Measurements from ENCODE around the gene SERGEF. TPM values are rescaled to one million over a fixed set of nuclear protein-coding genes. Genes with fewer than 3 reads are reported as not detected.

The SERGEF gene
- total RNA-seq, 2 donors from 2014 or later, result 34.6 to 39.8 TPM

DNA sequence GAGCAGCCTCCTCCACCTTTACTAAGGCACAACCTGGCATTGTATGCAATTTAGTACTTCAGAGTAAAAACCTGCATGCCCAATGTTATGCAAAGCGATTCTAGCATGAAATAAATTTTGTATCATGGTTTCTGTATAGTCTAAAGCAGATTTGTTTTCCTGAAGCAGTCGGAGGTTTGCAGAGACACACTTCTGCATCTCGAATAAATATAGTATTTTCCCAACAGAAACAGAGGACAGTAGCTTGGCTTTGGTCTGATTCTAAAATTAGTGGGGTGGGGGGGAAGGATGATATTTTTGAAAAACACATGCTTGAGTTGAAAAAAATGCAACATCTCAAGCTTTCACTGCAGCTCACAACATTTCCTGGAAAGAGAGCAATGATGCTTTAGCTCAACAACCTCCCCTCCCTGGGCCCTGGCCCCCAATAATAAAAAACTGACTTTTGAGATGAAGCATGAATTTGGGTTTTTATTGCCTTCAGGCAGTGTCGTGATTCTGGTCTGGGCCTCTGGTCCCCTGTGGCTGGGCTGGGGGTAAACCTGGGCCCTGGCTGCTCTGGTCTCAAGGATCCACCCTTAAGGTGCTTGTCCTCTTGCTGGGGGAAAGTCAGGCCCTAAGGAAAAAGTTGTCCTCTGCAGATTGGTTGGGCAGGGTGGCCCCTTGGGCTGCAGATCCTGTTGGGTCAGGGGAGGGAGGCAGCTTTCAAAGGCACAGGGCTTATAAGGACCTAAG lies 230.1 kb downstream of the SERGEF start:
- no peaks in the 10 kb centered on the region for H3K27me3 Mint-ChIP-seq
- ATAC-seq, result no peak

DNA sequence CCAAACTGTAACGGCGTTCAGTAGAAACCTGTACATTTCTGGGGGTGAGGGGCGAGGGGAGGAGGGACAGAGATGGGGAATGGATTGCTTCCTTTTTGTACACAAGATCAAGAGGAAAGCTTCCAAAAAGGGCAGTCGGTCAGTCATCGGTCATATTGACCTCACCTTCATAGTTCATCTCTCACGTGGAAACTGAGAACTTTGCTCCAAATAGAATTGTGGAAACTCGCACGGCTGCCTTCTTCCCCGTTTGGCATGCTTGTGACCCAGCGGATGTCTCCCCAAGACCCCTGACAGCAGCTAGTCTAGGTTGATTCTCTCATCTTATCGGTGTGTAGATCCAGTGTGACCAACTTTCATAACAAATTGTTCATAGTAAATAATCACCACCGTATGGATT lies 230.7 kb downstream of the SERGEF start:
- DNase-seq (no peak), ATAC-seq (no peak)
- no peaks in the 10 kb centered on the region for H3K9me3 ChIP-seq (ENCODE audit: control insufficient read depth, low read length, poor library complexity, severe bottlenecking)
- H3K4me1 Mint-ChIP-seq, result no peaks in the 10 kb centered on the region
- no peaks in the 10 kb centered on the region for H3K36me3 Mint-ChIP-seq (ENCODE audit: low read depth)
- no peaks in the 10 kb centered on the region for H3K27me3 Mint-ChIP-seq
- H3K4me3 Mint-ChIP-seq, result no peak overlapping the region
- no peak overlapping the region for H3K27ac Mint-ChIP-seq

More for the DNA sequence above, 230.1 kb downstream of the SERGEF start:
- no peaks in the 10 kb centered on the region for H3K36me3 Mint-ChIP-seq (ENCODE audit: low read depth)
- no peak overlapping the region for H3K4me3 Mint-ChIP-seq
- DNase-seq, result no peak
- H3K9me3 ChIP-seq (ENCODE audit: control insufficient read depth, low read length, poor library complexity, severe bottlenecking), result no peaks in the 10 kb centered on the region
- H3K4me1 Mint-ChIP-seq, result no peaks in the 10 kb centered on the region
- H3K27ac Mint-ChIP-seq, result no peak overlapping the region

DNA sequence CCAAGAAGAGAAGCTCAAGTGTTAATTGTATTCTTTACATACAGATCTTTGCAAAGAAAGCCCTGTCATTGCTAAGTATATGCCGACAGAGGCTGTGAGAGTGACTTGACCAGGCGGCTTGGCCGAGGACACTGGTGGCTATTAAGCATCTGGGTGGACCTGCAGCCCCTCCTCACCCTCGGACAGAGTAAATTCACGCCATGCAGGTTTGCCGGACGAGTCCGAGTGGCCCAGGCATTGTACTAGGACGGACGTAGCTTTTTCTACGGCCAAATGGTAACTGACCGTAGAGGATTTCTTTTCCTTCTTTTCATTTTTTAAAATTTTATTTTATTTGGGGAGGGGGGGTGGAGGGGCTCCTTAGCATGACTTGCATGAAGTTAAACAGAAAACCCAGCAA lies 231.2 kb downstream of the SERGEF start:
- DNase-seq, result no peak
- H3K9me3 ChIP-seq (ENCODE audit: control insufficient read depth, low read length, poor library complexity, severe bottlenecking), result no peaks in the 10 kb centered on the region
- no peak for ATAC-seq
- Mint-ChIP-seq H3K27ac (no peak overlapping the region), H3K27me3 (no peaks in the 10 kb centered on the region), H3K4me3 (no peak overlapping the region), H3K36me3 (ENCODE audit: low read depth) (no peaks in the 10 kb centered on the region), H3K4me1 (no peaks in the 10 kb centered on the region)

DNA sequence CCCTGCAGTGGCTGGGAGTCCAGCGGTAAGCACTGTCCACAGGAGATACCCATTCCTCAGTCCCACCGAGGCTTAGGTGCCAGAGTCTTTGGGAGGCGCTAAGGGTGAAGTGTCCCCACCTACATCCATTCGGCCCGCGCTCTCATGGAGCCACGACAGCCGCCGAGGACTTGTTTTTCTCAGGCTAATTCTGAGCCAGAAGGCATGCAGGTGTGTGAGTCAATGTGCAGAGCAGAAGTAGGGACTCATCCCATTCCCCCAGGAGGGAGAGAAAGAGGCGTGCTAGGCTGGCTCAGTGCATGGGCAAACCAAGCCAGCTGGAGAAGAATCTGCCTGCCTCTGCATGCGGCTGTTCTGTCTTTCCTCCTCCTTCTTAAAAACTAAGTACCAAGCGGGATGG lies 231.6 kb downstream of the SERGEF start:
- no peaks in the 10 kb centered on the region for H3K4me1 Mint-ChIP-seq
- H3K4me3 Mint-ChIP-seq, result no peak overlapping the region
- H3K27me3 Mint-ChIP-seq, result no peaks in the 10 kb centered on the region
- no peak overlapping the region for H3K27ac Mint-ChIP-seq
- DNase-seq (no peak), ATAC-seq (no peak)
- no peaks in the 10 kb centered on the region for H3K9me3 ChIP-seq (ENCODE audit: control insufficient read depth, low read length, poor library complexity, severe bottlenecking)
- H3K36me3 Mint-ChIP-seq (ENCODE audit: low read depth), result no peaks in the 10 kb centered on the region

DNA sequence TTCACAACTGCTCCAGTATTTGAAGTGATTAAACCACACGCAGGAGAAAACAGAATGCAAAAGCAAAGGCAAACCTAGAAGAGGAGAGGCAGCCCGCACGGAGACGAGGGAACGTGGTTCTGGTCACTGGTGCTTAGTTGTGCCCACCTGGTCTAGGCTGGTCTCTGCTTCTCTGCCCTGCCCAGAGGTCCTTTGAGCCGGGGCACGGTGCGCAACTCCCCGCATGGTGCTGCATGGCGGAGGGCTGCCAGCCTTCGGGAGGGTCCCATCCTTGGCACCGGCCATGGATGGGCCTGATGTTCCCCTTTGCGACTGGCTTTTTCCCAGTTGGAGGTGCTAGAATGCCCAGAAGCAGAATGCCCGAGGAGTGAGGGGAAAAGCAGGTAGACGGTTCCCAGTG lies 232.2 kb downstream of the SERGEF start:
- no peak for DNase-seq
- H3K9me3 ChIP-seq (ENCODE audit: control insufficient read depth, low read length, poor library complexity, severe bottlenecking), result no peaks in the 10 kb centered on the region
- no peaks in the 10 kb centered on the region for H3K27me3 Mint-ChIP-seq
- no peak overlapping the region for H3K27ac Mint-ChIP-seq
- ATAC-seq, result no peak
- H3K36me3 Mint-ChIP-seq (ENCODE audit: low read depth), result no peaks in the 10 kb centered on the region
- H3K4me3 Mint-ChIP-seq, result no peak overlapping the region
- H3K4me1 Mint-ChIP-seq, result no peaks in the 10 kb centered on the region

DNA sequence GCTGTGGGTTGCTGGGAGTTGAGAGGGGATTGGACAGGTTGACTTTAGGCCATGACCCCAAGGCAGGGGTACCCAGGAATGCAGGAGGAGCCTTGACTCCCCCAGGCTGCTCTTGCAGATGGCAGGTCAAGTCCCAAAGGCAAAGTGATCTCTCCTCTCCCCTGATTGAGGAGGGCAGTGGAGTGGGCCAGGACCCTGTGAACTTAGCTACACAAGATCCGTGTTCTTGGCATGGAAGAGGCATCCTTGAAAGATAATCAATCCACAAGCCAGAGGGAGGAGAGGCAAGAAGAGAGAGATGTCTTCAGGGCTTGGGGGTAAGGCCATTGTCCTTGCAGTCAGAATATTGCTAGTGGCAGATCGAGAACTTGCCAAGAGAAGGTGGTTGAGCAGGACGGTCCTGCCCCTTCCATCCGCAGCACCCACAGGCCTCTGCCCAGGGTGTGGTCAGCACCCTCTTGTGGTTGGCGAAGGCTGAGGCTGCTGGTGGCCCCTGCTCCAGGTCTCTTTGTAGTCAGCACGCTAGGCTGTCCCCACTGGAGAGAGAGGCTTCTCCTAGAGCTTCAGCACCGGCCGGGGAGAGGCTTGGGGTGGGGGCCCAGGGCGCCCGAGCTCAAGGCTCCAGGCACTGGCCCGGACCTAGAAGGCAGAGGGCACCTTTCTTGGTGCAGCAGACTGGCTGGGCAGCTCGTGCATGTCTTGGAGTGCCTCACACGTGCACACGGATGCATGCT lies 232.8 kb downstream of the SERGEF start:
- Mint-ChIP-seq H3K36me3 (ENCODE audit: low read depth) (no peaks in the 10 kb centered on the region), H3K4me3 (no peak overlapping the region), H3K27ac (no peak overlapping the region), H3K4me1 (no peaks in the 10 kb centered on the region), H3K27me3 (no peaks in the 10 kb centered on the region)
- no peaks in the 10 kb centered on the region for H3K9me3 ChIP-seq (ENCODE audit: control insufficient read depth, low read length, poor library complexity, severe bottlenecking)
- ATAC-seq (no peak), DNase-seq (no peak)

DNA sequence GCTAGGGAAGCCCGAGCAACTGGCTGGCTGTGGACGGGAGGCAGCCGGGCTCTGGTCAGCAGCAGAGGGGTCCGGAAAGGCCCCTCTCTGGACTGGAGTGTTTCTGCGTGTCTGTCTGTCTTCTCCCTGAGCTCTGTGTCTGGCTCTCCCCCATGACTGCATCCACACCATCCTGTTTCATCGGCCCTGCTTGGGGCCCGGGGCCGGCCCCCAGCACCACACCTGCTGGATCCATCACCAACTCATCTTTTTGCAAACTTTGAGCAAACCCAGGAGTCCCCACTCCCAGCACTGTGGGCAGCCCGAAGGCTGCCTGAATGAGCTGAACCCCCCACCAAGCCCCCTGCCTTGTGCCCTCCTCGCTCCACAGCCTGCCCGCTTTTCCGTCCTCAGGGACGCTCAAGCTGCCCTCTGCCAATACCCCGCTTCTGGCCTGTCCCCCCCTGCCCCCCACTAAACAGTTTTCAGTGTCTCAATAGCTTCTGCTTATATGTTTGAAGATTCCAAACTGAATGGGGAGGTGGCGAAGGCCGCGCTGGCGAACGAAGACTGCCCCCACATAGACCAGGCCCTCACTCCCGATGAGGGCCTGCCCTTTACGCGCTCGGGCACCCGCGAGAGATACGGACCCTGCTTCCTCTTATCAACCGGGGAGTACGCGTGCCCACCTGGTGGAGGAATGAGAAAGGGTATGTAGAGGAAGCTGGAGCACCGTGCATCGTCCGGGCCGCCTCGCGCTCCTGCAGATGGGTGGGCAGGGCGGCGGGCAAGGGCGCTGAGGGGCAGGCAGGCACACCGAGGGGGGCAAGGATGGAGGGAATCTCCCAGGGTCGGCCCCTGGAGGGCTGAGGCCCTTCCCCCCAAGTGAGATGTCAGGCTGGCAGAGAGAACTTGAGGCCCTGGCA lies 233.6 kb downstream of the SERGEF start:
- H3K4me3 Mint-ChIP-seq, result no peak overlapping the region
- no peaks in the 10 kb centered on the region for H3K9me3 ChIP-seq (ENCODE audit: control insufficient read depth, low read length, poor library complexity, severe bottlenecking)
- ATAC-seq (no peak), DNase-seq (no peak)
- H3K27ac Mint-ChIP-seq, result no peak overlapping the region
- H3K27me3 Mint-ChIP-seq, result no peaks in the 10 kb centered on the region
- H3K4me1 Mint-ChIP-seq, result no peaks in the 10 kb centered on the region
- H3K36me3 Mint-ChIP-seq (ENCODE audit: low read depth), result no peaks in the 10 kb centered on the region

DNA sequence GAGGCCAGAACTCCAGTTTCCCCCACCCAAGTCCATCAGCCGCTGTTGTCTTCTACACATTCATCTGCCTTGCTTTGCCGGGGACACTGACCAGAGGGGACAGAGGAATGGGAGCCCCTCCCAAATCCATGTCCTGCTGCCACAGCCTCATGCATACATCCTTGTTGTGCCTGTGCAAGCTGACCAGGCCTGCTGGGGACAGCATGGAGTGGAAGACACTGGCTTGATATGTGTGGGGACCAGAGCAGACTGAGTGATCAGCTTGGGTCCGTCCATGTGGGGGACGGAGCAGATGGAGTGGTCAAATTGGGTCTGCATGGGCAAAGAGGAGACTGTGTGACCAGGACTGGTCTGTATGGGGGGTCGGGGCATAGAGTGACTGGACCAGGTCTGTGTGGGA lies 234.5 kb downstream of the SERGEF start:
- no peaks in the 10 kb centered on the region for H3K9me3 ChIP-seq (ENCODE audit: control insufficient read depth, low read length, poor library complexity, severe bottlenecking)
- H3K4me1 Mint-ChIP-seq, result no peaks in the 10 kb centered on the region
- H3K27ac Mint-ChIP-seq, result no peak overlapping the region
- no peaks in the 10 kb centered on the region for H3K36me3 Mint-ChIP-seq (ENCODE audit: low read depth)
- H3K4me3 Mint-ChIP-seq, result no peak overlapping the region
- H3K27me3 Mint-ChIP-seq, result no peaks in the 10 kb centered on the region
- no peak for ATAC-seq
- no peak for DNase-seq

DNA sequence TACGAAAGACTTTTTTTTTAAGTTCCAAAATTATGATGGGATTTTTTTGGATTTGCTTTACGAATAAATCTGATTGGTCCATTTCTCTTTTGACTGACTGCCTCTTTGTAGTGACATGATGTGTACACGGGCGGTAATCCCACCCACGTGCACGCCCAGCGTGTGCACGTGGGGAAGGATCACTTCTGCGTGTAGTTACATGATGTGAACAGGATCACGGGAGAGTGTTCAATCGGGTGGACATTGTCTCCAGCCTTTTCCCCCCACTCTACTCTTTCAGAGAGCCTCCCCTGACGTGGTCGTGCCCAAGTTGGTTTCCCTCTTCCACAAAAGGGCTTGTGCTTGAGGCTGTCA lies 235.1 kb downstream of the SERGEF start:
- H3K27me3 Mint-ChIP-seq, result no peaks in the 10 kb centered on the region
- ATAC-seq, result no peak

DNA sequence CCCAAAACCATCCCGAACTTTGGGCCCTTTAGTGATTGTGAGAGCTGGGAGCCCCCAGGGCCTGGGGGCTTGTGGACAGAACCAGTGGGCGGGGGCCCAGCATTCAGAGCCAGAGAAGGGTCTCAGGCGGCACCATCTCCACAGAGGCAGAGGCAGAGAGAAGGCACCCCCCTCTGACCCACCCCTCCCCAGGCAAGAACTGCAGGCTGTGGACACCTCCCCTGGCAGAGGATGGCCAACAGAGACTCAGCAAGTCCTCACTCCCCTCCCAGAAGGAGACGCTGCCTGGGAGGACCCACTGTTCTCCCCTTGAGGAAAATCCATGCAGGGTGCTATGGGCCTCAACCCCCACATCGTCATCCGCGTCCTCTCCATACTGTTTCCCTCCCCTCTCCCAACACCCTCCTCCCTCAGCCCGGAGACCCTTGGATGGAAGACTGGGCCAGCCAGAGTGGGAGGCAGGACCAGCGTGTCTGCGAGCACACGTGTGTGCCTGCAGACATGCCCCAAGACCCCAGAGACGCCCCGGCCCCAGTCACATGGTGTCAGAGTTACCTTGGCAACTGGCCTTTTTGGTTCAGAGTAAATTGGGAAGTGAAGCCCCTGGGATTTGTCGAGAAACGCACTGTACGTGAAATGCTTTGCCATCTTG lies 235.6 kb downstream of the SERGEF start:
- H3K9me3 ChIP-seq (ENCODE audit: control insufficient read depth, low read length, poor library complexity, severe bottlenecking), result no peaks in the 10 kb centered on the region
- ATAC-seq, result no peak
- H3K27ac Mint-ChIP-seq, result no peak overlapping the region
- H3K4me1 Mint-ChIP-seq, result no peaks in the 10 kb centered on the region
- H3K36me3 Mint-ChIP-seq (ENCODE audit: low read depth), result no peaks in the 10 kb centered on the region
- no peak for DNase-seq
- H3K4me3 Mint-ChIP-seq, result no peak overlapping the region
- no peaks in the 10 kb centered on the region for H3K27me3 Mint-ChIP-seq

More for the DNA sequence above, 235.1 kb downstream of the SERGEF start:
- Mint-ChIP-seq H3K4me3 (no peak overlapping the region), H3K4me1 (no peaks in the 10 kb centered on the region), H3K36me3 (ENCODE audit: low read depth) (no peaks in the 10 kb centered on the region), H3K27ac (no peak overlapping the region)
- H3K9me3 ChIP-seq (ENCODE audit: control insufficient read depth, low read length, poor library complexity, severe bottlenecking), result no peaks in the 10 kb centered on the region
- no peak for DNase-seq

DNA sequence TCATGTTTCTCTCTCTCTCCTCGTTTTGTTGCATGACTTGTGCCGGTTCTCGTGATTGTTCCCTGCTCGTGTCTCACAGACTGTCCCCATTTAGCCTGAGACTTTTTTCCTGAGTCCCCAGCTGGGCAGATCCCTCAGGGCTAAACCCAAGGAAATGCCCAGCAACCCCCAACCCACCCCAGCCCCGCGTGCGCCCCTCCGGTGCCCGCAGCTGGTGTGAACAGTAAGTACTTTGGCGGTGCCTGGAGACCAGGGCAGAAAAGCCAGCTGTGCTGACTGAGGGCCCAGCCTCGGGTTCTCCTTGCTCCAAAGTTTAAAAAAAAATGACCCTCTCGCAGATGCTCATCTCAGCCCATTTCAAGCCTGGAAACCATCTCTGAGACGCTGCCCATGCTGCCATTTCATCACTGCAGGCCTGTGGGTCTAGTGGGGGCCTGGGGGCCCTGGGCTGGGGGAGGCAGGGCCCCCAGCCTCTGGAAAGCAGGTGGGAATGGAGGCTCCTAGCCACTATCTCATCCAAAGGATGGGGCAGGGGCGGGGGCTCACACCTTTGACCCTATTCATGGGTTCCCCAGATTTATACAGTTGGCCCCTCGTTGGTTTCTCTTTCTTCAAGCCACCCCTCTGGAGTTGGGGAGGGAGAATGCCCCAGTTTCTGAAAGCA lies 236.5 kb downstream of the SERGEF start:
- H3K27me3 Mint-ChIP-seq, result no peaks in the 10 kb centered on the region
- no peak for DNase-seq

DNA sequence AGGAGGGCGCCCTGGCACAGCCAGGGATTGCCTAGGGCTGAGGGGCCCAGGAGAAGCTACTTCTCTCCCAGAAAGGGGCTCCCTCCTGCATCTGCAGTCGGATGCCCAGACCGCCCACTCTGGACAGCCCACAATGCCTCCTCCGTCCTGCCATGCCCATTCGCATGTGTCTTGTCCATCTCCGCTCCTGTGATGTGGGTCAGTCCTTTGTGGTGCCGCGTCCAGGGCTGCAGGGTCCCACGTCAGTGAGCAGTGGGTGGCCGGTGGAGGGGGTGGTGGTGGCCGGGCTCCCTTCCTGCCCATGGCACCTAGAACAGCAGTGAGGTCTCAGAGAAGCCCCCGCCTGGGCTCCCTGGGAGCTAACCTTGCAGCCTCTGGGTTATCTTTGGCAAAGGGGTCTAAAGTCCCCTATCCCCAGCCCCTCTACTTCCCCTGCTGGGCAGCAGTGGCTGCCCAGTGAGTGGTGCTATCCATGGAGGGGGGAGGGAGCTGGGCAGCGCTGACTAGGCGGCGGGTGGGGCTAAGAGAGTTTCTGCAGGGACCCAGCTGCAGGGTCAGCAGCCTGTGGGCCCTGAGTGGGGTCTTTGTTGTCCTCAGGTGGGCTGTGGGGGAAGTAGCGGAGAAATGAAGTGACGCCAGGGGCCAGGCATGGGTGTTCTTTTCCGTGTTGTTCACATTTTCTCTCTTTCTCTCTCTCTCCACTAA lies 237.2 kb downstream of the SERGEF start:
- H3K4me1 Mint-ChIP-seq, result no peaks in the 10 kb centered on the region
- H3K36me3 Mint-ChIP-seq (ENCODE audit: low read depth), result no peaks in the 10 kb centered on the region
- H3K4me3 Mint-ChIP-seq, result no peak overlapping the region
- H3K27me3 Mint-ChIP-seq, result no peaks in the 10 kb centered on the region
- DNase-seq, result no peak
- H3K27ac Mint-ChIP-seq, result no peak overlapping the region
- H3K9me3 ChIP-seq (ENCODE audit: control insufficient read depth, low read length, poor library complexity, severe bottlenecking), result no peaks in the 10 kb centered on the region
- no peak for ATAC-seq

More for the DNA sequence above, 236.5 kb downstream of the SERGEF start:
- no peak overlapping the region for H3K4me3 Mint-ChIP-seq
- H3K9me3 ChIP-seq (ENCODE audit: control insufficient read depth, low read length, poor library complexity, severe bottlenecking), result no peaks in the 10 kb centered on the region
- no peak for ATAC-seq
- H3K36me3 Mint-ChIP-seq (ENCODE audit: low read depth), result no peaks in the 10 kb centered on the region
- no peak overlapping the region for H3K27ac Mint-ChIP-seq
- no peaks in the 10 kb centered on the region for H3K4me1 Mint-ChIP-seq

All from T-helper 17 cell (primary cell).